ENCODE results near the gene FBXL19. TPM values are rescaled to one million over a fixed set of nuclear protein-coding genes. Genes with fewer than 3 reads are reported as not detected.

Gene FBXL19
- total and polyA plus RNA-seq, 4 donors = 0.31 to 4.8 (median 2.7) TPM

DNA sequence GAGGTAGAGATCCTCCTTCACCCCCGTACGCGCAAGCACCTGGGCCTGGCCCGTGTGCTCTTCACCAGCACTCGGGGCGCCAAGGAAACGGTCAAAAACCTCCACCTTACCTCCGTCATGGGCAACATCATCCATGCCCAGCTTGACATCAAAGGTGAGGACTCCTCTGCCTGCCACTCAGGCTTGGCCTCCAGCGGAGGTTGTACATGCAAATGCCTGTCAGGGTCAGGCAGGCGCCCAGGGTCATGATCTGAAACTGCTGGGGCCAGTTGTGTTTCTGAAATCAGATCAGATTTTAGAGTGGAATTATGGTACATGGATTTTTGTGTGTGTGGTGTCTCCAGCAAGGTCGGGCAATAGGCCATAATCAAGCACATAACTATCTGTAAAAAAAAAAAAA lies 38.0 kb downstream of the FBXL19 start:
- Histone ChIP-seq H3K9me3 (ENCODE audit: control insufficient read depth in 4 of 4, low read length in 3 of 4) (no peaks in the 10 kb centered on the region), H3K27ac (ENCODE audit: low read depth in 1 of 2, low read length in 2 of 2) (no peak overlapping the region), H3K4me3 (ENCODE audit: low read depth in 1 of 3, low read length in 3 of 3) (no peak overlapping the region), H3K27me3 (ENCODE audit: control insufficient read depth in 4 of 4, insufficient read depth in 4 of 4, low read length in 3 of 4) (no peaks in the 10 kb centered on the region), H3K4me1 (ENCODE audit: control insufficient read depth in 4 of 4, insufficient read depth in 4 of 4, low read length in 3 of 4) (peaks cover 0 to 20% (median 15%) of the 10 kb centered on the region in 4 donors), H3K36me3 (ENCODE audit: control insufficient read depth in 4 of 4, insufficient read depth in 3 of 4, low read depth in 1 of 4, low read length in 3 of 4) (peaks cover 18 to 62% (median 47%) of the 10 kb centered on the region in 4 donors), H3K9ac (ENCODE audit: low read depth in 1 of 2, low read length in 2 of 2) (no peak overlapping the region)
- WGBS = 94% methylated on average over 11 of the region's 11 CpGs
- TF ChIP-seq RAD21 (IDR thresholded peaks at IDR 0.05) (no peak), GABPA (IDR thresholded peaks at IDR 0.05 in 1 of 2, conservative IDR thresholded peaks at IDR 0.05 in 1 of 2) (no peak), JUND (IDR thresholded peaks at IDR 0.05) (no peak), HNF4G (IDR thresholded peaks at IDR 0.05) (no peak), FOXA2 (IDR thresholded peaks at IDR 0.05) (no peak), HNF4A (conservative IDR thresholded peaks at IDR 0.05) (no peak), RXRA (IDR thresholded peaks at IDR 0.05) (no peak), EGR1 (IDR thresholded peaks at IDR 0.05; ENCODE audit: low read depth in 2 of 2) (no peak), FOXA1 (IDR thresholded peaks at IDR 0.05) (no peak), SP1 (IDR thresholded peaks at IDR 0.05) (no peak)
- TF ChIP-seq, protein P1, sequence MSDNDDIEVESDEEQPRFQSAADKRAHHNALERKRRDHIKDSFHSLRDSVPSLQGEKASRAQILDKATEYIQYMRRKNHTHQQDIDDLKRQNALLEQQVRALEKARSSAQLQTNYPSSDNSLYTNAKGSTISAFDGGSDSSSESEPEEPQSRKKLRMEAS (IDR thresholded peaks at IDR 0.05) = no peak
- TF ChIP-seq, protein P2, sequence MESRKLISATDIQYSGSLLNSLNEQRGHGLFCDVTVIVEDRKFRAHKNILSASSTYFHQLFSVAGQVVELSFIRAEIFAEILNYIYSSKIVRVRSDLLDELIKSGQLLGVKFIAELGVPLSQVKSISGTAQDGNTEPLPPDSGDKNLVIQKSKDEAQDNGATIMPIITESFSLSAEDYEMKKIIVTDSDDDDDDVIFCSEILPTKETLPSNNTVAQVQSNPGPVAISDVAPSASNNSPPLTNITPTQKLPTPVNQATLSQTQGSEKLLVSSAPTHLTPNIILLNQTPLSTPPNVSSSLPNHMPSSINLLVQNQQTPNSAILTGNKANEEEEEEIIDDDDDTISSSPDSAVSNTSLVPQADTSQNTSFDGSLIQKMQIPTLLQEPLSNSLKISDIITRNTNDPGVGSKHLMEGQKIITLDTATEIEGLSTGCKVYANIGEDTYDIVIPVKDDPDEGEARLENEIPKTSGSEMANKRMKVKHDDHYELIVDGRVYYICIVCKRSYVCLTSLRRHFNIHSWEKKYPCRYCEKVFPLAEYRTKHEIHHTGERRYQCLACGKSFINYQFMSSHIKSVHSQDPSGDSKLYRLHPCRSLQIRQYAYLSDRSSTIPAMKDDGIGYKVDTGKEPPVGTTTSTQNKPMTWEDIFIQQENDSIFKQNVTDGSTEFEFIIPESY (IDR thresholded peaks at IDR 0.05) = no peak
- TF ChIP-seq, protein P3, sequence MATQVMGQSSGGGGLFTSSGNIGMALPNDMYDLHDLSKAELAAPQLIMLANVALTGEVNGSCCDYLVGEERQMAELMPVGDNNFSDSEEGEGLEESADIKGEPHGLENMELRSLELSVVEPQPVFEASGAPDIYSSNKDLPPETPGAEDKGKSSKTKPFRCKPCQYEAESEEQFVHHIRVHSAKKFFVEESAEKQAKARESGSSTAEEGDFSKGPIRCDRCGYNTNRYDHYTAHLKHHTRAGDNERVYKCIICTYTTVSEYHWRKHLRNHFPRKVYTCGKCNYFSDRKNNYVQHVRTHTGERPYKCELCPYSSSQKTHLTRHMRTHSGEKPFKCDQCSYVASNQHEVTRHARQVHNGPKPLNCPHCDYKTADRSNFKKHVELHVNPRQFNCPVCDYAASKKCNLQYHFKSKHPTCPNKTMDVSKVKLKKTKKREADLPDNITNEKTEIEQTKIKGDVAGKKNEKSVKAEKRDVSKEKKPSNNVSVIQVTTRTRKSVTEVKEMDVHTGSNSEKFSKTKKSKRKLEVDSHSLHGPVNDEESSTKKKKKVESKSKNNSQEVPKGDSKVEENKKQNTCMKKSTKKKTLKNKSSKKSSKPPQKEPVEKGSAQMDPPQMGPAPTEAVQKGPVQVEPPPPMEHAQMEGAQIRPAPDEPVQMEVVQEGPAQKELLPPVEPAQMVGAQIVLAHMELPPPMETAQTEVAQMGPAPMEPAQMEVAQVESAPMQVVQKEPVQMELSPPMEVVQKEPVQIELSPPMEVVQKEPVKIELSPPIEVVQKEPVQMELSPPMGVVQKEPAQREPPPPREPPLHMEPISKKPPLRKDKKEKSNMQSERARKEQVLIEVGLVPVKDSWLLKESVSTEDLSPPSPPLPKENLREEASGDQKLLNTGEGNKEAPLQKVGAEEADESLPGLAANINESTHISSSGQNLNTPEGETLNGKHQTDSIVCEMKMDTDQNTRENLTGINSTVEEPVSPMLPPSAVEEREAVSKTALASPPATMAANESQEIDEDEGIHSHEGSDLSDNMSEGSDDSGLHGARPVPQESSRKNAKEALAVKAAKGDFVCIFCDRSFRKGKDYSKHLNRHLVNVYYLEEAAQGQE (IDR thresholded peaks at IDR 0.05) = no peak
- no peak for DNase-seq (ENCODE audit: low spot score)

DNA sequence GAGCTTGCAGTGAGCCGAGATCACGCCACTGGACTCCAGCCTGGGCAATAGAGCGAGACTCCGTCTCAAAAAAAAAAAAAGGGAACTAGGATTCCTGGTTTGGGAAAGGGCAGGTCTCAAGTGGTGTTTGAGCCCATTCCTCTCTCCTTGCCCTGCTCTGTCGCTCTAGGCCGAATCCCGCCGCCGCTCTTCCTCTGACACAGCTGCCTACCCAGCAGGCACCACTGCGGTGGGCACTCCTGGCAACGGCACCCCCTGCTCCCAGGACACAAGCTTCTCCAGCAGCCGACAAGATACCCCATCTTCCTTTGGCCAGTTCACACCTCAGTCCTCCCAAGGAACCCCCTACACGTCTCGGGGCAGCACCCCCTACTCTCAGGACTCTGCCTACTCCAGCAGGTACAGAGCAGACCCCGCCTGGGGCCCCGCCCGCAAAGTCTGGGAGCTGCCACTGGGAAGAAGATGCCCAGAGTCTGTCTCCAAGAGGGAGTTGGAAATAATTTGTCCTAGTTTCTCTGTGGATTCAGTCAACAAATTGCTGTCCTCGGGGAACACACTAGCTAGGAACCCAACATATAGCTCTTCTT lies 40.6 kb downstream of the FBXL19 start:
- no peak overlapping the region for H3K4me3 ChIP-seq (ENCODE audit: low read depth in 1 of 3, low read length in 3 of 3)
- no peaks in the 10 kb centered on the region for H3K9me3 ChIP-seq (ENCODE audit: control insufficient read depth in 4 of 4, low read length in 3 of 4)
- H3K36me3 ChIP-seq (ENCODE audit: control insufficient read depth in 4 of 4, insufficient read depth in 3 of 4, low read depth in 1 of 4, low read length in 3 of 4) = peaks cover 18 to 73% (median 58%) of the 10 kb centered on the region in 4 donors
- H3K9ac ChIP-seq (ENCODE audit: low read depth in 1 of 2, low read length in 2 of 2) = no peak overlapping the region
- no peak overlapping the region for H3K27ac ChIP-seq (ENCODE audit: low read depth in 1 of 2, low read length in 2 of 2)
- no peak for DNase-seq (ENCODE audit: low spot score)
- H3K4me1 ChIP-seq (ENCODE audit: control insufficient read depth in 4 of 4, insufficient read depth in 4 of 4, low read length in 3 of 4) = peaks cover 0 to 6% (median 2%) of the 10 kb centered on the region in 4 donors
- 96% methylated on average over 18 of the region's 18 CpGs for WGBS
- H3K27me3 ChIP-seq (ENCODE audit: control insufficient read depth in 4 of 4, insufficient read depth in 4 of 4, low read length in 3 of 4) = no peaks in the 10 kb centered on the region
- TF ChIP-seq HNF4A (conservative IDR thresholded peaks at IDR 0.05) (no peak), SP1 (IDR thresholded peaks at IDR 0.05) (no peak), NR2F2 (IDR thresholded peaks at IDR 0.05) (no peak), EGR1 (IDR thresholded peaks at IDR 0.05; ENCODE audit: low read depth in 2 of 2) (no peak), YY1 (IDR thresholded peaks at IDR 0.05) (no peak), GABPA (IDR thresholded peaks at IDR 0.05 in 1 of 2, conservative IDR thresholded peaks at IDR 0.05 in 1 of 2) (no peak), RAD21 (IDR thresholded peaks at IDR 0.05) (no peak), RXRA (IDR thresholded peaks at IDR 0.05) (no peak), HNF4G (IDR thresholded peaks at IDR 0.05) (no peak), TAF1 (conservative IDR thresholded peaks at IDR 0.05) (no peak)
- TF ChIP-seq, protein P2 (IDR thresholded peaks at IDR 0.05) = no peak
- TF ChIP-seq, protein P4, sequence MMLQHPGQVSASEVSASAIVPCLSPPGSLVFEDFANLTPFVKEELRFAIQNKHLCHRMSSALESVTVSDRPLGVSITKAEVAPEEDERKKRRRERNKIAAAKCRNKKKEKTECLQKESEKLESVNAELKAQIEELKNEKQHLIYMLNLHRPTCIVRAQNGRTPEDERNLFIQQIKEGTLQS (IDR thresholded peaks at IDR 0.05) = no peak
